Adrenal gland (tissue), 5 donors: Measurements from ENCODE around the gene SRC.

Experiments
- CTCF ChIP-seq, 6 experiments: fragments of 450-650 bp in 4 of 6; fragments of 200-600 bp in 2 of 6; sonication (generic) in 1 of 6; IDR thresholded peaks; 1 replicate in 5 of 6; 2 replicates in 1 of 6; pipeline versions ENCODE4 v1.5.1 to v1.8.0; 2016 to 2021; ENCODE audit warnings: antibody characterized with exemption in 6 of 6, mild to moderate bottlenecking in 2 of 6, moderate library complexity in 1 of 6
- POLR2A ChIP-seq, 2 donors: fragments of 450-650 bp; IDR thresholded peaks; one replicate each; pipeline ENCODE4 v1.6.1; 2017; ENCODE audit warnings: antibody characterized with exemption in 2 of 2, mild to moderate bottlenecking in 2 of 2, moderate library complexity in 1 of 2
- donor health status: DM: no; HTN: no; CAD: no.

GRCh38 chr20:37451616-37452015 lies 105.7 kb downstream of the SRC start:
- TF ChIP-seq CTCF (IDR thresholded peaks at IDR 0.05) (no peak), POLR2A (IDR thresholded peaks at IDR 0.05) (no peak)
